ENCODE results near the gene SHC3. TPM values are rescaled to one million over a fixed set of nuclear protein-coding genes. Genes with fewer than 3 reads are reported as not detected.

Gene SHC3
- total RNA-seq, 2 donors from 2014 or later: 5.7 to 6.9 TPM

DNA sequence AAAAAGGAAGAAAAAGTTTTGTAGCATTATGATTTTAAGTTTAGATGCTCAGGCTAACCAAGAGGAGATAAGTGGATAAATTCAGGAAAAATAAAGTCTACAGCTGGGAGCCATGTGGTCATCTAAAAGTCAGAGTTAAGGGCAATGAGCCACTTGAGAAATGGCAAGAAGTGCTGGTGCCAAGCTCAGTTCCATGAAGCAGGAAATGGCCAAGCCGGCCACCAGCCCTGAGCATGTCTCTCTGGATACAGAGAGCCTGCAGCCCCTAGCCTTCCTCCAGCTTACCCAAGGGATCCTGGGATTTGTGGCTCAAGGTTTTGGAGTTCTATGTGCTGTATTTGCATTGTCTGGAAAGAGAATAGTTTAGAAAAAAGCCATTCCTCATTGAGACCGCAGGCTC, 199.6 kb downstream of the SHC3 start:
- Histone ChIP-seq H3K36me3 (replicated peaks in 1 of 2; ENCODE audit: insufficient read depth in 1 of 2, low read depth in 2 of 2) (no peaks in the 10 kb centered on the region), H3K9me3 (no peaks in the 10 kb centered on the region), H3K27ac (no peak overlapping the region), H3K27me3 (no peaks in the 10 kb centered on the region), H3K4me3 (no peak overlapping the region), H3K4me1 (no peaks in the 10 kb centered on the region)
- ATAC-seq (no peak), DNase-seq (no peak)
- TF ChIP-seq CTCF (IDR thresholded peaks at IDR 0.05) (no peak), POLR2A (IDR thresholded peaks at IDR 0.05) (no peak)
- intact Hi-C loops (cut with DNase I): no loop called here
- 84 to 91% methylated on average over 2 of the region's 2 CpGs for WGBS, 2 donors

DNA sequence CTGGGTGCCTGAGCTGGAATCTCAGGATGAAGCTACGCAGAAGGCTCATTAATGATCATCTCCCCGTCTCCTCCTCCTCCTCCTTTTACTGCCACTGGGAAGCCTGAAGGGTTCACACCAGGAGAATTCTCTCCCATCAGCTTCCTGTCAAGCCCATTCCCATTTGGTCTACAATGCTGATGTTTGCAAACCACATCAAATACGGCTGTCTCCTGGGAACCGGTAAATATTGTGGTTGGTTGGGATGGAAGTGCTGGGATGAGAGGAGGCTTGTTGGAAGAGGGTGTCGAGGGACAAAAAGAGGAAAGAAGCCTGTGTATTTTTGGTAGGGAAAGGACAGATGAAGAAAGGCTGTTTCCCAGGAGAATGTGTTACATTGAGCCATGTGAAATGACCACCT, 200.6 kb downstream of the SHC3 start:
- no peak for TF ChIP-seq CTCF (IDR thresholded peaks at IDR 0.05)
- TF ChIP-seq POLR2A (IDR thresholded peaks at IDR 0.05): no peak
- intact Hi-C loops (cut with DNase I): no loop called here
- no peak overlapping the region for H3K4me3 ChIP-seq
- H3K36me3 ChIP-seq (replicated peaks in 1 of 2; ENCODE audit: insufficient read depth in 1 of 2, low read depth in 2 of 2): no peaks in the 10 kb centered on the region
- DNase-seq (no peak), ATAC-seq (no peak)
- WGBS, 2 donors: 76 to 87% methylated on average over 5 of the region's 5 CpGs
- H3K27ac ChIP-seq: no peak overlapping the region
- H3K27me3 ChIP-seq: no peaks in the 10 kb centered on the region
- no peaks in the 10 kb centered on the region for H3K9me3 ChIP-seq
- H3K4me1 ChIP-seq: no peaks in the 10 kb centered on the region

- no peaks in the 10 kb centered on the region for H3K27me3 ChIP-seq
- no peak for DNase-seq
- no peaks in the 10 kb centered on the region for H3K4me1 ChIP-seq
- no peak for ATAC-seq
- H3K36me3 ChIP-seq (replicated peaks in 1 of 2; ENCODE audit: insufficient read depth in 1 of 2, low read depth in 2 of 2): no peaks in the 10 kb centered on the region
- no peak overlapping the region for H3K27ac ChIP-seq
- 85 to 94% methylated on average over 5 of the region's 5 CpGs for WGBS, 2 donors
- no peak overlapping the region for H3K4me3 ChIP-seq
- intact Hi-C loops (cut with DNase I): no loop called here
- no peak for TF ChIP-seq CTCF (IDR thresholded peaks at IDR 0.05)
- TF ChIP-seq POLR2A (IDR thresholded peaks at IDR 0.05): no peak
- no peaks in the 10 kb centered on the region for H3K9me3 ChIP-seq
Measured at GRCh38 chr9:88976890-88977257, 201.7 kb downstream of the SHC3 start.

DNA sequence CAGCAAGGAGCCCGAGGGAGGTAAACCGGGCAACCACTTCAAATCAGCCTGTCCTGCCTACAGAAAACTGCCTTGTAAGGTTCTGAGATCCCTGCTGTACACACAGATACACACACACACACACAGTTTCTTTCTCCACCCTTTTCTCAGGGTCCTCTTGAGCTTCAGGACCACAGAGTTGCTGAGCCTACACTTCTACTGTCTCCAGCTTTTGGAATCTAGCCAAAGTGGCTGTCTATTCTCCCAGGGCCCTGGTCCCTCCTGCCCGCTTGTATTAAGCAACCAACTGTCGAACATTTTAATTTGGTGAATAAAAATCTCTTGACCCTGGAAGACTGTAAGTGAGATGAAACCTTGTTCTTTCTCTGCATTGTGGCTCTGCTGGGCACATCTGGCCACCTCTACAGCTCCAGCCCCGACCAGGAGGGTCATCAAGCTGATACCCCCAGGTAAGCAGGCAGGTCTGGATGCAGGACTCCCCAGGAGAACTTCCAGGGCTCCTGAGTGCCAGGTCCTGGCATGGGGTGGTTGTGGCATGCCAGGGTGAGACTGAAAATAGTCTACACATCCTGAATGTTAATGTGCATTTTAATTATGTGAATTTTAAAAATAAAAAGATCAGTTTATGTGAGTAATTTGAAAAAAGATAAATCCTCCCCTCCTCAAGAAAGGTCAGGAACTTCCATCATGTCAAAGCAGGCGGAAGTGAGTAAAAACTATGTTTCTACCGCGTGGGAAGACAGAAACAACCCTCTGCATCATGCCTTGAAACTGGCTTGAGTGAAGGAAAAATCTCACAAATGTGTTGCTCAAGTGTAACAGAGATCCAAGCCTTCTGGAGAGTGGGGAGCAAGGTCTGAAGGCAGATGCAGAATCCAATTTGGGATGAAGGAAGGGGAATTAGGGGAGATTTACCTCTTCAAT, 202.4 kb downstream of the SHC3 start:
- WGBS, 2 donors: 67 to 75% methylated on average over 8 of the region's 8 CpGs
- Histone ChIP-seq H3K9me3 (no peaks in the 10 kb centered on the region), H3K27ac (no peak overlapping the region), H3K4me1 (no peaks in the 10 kb centered on the region), H3K36me3 (replicated peaks in 1 of 2; ENCODE audit: insufficient read depth in 1 of 2, low read depth in 2 of 2) (no peaks in the 10 kb centered on the region), H3K27me3 (no peaks in the 10 kb centered on the region), H3K4me3 (no peak overlapping the region)
- intact Hi-C loops (cut with DNase I): no loop called here
- DNase-seq (no peak), ATAC-seq (no peak)
- no peak for TF ChIP-seq POLR2A (IDR thresholded peaks at IDR 0.05)
- no peak for TF ChIP-seq CTCF (IDR thresholded peaks at IDR 0.05)

- Histone ChIP-seq H3K4me1 (peaks cover 6% of the 10 kb centered on the region), H3K27ac (no peak overlapping the region), H3K36me3 (replicated peaks in 1 of 2; ENCODE audit: insufficient read depth in 1 of 2, low read depth in 2 of 2) (no peaks in the 10 kb centered on the region), H3K27me3 (no peaks in the 10 kb centered on the region), H3K4me3 (no peak overlapping the region), H3K9me3 (no peaks in the 10 kb centered on the region)
- TF ChIP-seq POLR2A (IDR thresholded peaks at IDR 0.05): no peak
- no peak for TF ChIP-seq CTCF (IDR thresholded peaks at IDR 0.05)
- ATAC-seq: no peak
- intact Hi-C loops (cut with DNase I): no loop called here
- WGBS, 2 donors: 82% methylated on average over 7 of the region's 7 CpGs
- DNase-seq: no peak
Measured at GRCh38 chr9:88974641-88975040, 204.0 kb downstream of the SHC3 start.

Measured in body of pancreas (tissue), 4 donors.